BE2C (cell line): ENCODE results near the gene POU2AF1.

Source experiments
- DNase-seq: peaks from one replicate; pipeline ENCODE4 v3.0.0-alpha.2; 2020
- H3K27me3 ChIP-seq: fragments of 250-450 bp; sonication (Bioruptor Pico); 2 replicates; pipeline ENCODE4 v1.5.1; 2020; ENCODE audit warnings: mild to moderate bottlenecking
- H3K36me3 ChIP-seq: fragments of 250-450 bp; sonication (Bioruptor Pico); 2 replicates; pipeline ENCODE4 v1.5.1; 2020; ENCODE audit warnings: mild to moderate bottlenecking
- H3K4me1 ChIP-seq: fragments of 250-450 bp; sonication (Bioruptor Pico); 2 replicates; pipeline ENCODE4 v1.5.1; 2020
- H3K4me3 ChIP-seq: 2 replicates; pipeline ENCODE4 v1.5.1; 2011; ENCODE audit warnings: low read depth, low read length
- H3K9me3 ChIP-seq: fragments of 250-450 bp; sonication (Bioruptor Pico); 2 replicates; pipeline ENCODE4 v1.5.1; 2020
- CTCF ChIP-seq: IDR thresholded peaks from 2 replicates; pipeline ENCODE4 v1.5.1; 2012; ENCODE audit warnings: mild to moderate bottlenecking, low read depth, low read length

The POU2AF1 gene

GRCh38 chr11:111417011-111417765 lies 38.1 kb upstream of the POU2AF1 start:
- no peaks in the 10 kb centered on the region for H3K9me3 ChIP-seq
- peaks cover 13% of the 10 kb centered on the region for H3K27me3 ChIP-seq
- H3K4me3 ChIP-seq, result no peak overlapping the region
- no peaks in the 10 kb centered on the region for H3K4me1 ChIP-seq
- no peaks in the 10 kb centered on the region for H3K36me3 ChIP-seq
- no peak for TF ChIP-seq CTCF
- no peak for DNase-seq

GRCh38 chr11:111416231-111416960 lies 37.3 kb upstream of the POU2AF1 start:
- no peak for TF ChIP-seq CTCF
- Histone ChIP-seq H3K36me3 (no peaks in the 10 kb centered on the region), H3K4me1 (no peaks in the 10 kb centered on the region), H3K27me3 (peaks cover 12% of the 10 kb centered on the region), H3K9me3 (no peaks in the 10 kb centered on the region), H3K4me3 (no peak overlapping the region)
- no peak for DNase-seq

- peaks cover 12% of the 10 kb centered on the region for H3K27me3 ChIP-seq
- no peak overlapping the region for H3K4me3 ChIP-seq
- DNase-seq, result no peak
- H3K4me1 ChIP-seq, result no peaks in the 10 kb centered on the region
- H3K36me3 ChIP-seq, result no peaks in the 10 kb centered on the region
- no peak for TF ChIP-seq CTCF
- no peaks in the 10 kb centered on the region for H3K9me3 ChIP-seq
Measured at GRCh38 chr11:111414936-111415335, 35.9 kb upstream of the POU2AF1 start.

GRCh38 chr11:111414267-111414931 lies 35.3 kb upstream of the POU2AF1 start:
- no peak overlapping the region for H3K4me3 ChIP-seq
- H3K36me3 ChIP-seq, result no peaks in the 10 kb centered on the region
- H3K4me1 ChIP-seq, result no peaks in the 10 kb centered on the region
- H3K9me3 ChIP-seq, result no peaks in the 10 kb centered on the region
- H3K27me3 ChIP-seq, result peaks cover 12% of the 10 kb centered on the region
- no peak for TF ChIP-seq CTCF
- DNase-seq, result no peak

- no peak for DNase-seq
Measured at GRCh38 chr11:111413849-111414248, 34.8 kb upstream of the POU2AF1 start.

More at GRCh38 chr11:111413849-111414248, 34.8 kb upstream of the POU2AF1 start:
- H3K36me3 ChIP-seq, result no peaks in the 10 kb centered on the region
- peaks cover 12% of the 10 kb centered on the region for H3K27me3 ChIP-seq
- no peak for TF ChIP-seq CTCF
- no peaks in the 10 kb centered on the region for H3K9me3 ChIP-seq
- H3K4me3 ChIP-seq, result no peak overlapping the region
- H3K4me1 ChIP-seq, result no peaks in the 10 kb centered on the region
